ENCODE results near the gene INCA1. TPM values are rescaled to one million over a fixed set of nuclear protein-coding genes. Genes with fewer than 3 reads are reported as not detected.

Gene INCA1
- total RNA-seq, 2 donors from 2014 or later: 1.8 to 2.6 TPM

- no peak for DNase-seq
- intact Hi-C loops (cut with DNase I): no loop called here
- no peak for ATAC-seq
Measured at GRCh38 chr17:4941319-4941610, 56.1 kb downstream of the INCA1 start.

GRCh38 chr17:4940555-4941318 lies 56.6 kb downstream of the INCA1 start:
- DNase-seq (peak; percentile 85), ATAC-seq (peak; percentile 69 to 70)
- intact Hi-C loops (cut with DNase I): no loop called here

- ATAC-seq (peak; percentile 93 to 94), DNase-seq (peak; percentile 96)
- intact Hi-C loops (cut with DNase I): no loop called here
Measured at GRCh38 chr17:4939796-4940554, 57.3 kb downstream of the INCA1 start, which contains the start of the genes RNF167 and SLC25A11. Gene RNF167, plus strand, starts transcription at chr17:4940268. Its CDS starts 642 bp downstream, at chr17:4940910. Gene SLC25A11, minus strand, starts transcription at chr17:4940046. Its CDS starts 136 bp downstream, at chr17:4939910.

GRCh38 chr17:4939546-4939795 lies 57.9 kb downstream of the INCA1 start:
- intact Hi-C loops (cut with DNase I): no loop called here
- DNase-seq: peak; percentile 53
- no peak for ATAC-seq

DNA sequence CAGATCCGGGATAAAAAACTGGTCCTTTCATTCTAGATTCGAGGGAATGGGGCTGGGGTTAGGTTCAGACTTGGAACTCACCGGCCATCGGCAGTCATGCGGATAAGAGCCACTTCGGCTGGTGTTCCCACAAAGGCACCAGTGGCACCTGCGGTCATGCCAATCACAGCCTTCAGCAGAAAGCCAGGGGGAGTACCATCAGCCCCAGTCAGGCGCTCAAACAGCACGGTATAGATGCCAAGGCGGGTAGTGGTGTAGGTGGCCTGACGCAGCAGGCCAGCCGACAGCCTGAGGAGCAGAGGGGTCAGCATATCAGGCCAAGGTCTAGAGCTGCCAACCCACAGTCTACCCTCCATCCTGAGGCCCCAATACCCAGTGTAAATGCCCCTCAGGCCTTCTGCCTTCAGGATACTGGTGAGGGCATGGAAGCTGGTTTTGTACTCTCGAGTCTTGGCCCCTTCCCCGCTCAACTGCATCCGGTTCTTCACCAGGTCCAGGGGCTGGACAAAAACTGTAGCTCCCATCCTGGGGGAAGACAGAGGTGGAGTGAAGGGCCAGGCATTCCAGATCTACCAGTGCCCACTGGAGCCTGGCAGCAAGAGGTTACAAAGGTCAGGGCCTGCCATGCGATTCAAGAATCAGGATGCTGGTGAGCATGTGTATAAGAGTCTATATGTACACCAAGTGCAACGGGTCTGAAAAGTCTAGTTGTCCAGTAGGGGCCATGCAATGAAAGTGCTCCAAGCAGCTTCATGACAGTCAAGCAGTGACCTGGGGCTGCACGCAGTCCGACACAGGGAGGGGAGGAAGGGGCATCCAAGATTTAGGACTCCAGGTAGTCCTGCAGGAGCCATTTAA lies 58.4 kb downstream of the INCA1 start:
- ATAC-seq: no peak
- intact Hi-C loops (cut with DNase I): no loop called here
- DNase-seq: no peak

Small RNA genes within 50 kb of the gene (microRNA-seq; reads per million reads assigned to microRNA genes)
- 0 to 0.60 reads per million in 2 donors for gene MIR6864
- 0 to 0.54 reads per million in 2 donors for gene MIR6865

Other genes with a start within 250 kb of the INCA1 start
- gene TM4SF5, start 225.6 kb downstream of the INCA1 start, total RNA-seq: not detected
- gene VMO1, start 211.2 kb downstream of the INCA1 start, total RNA-seq: 1 to 10 TPM in 1 of 2 donors, under 1 TPM in 1; 0.81 to 1.1 TPM
- gene GLTPD2, start 208.6 kb downstream of the INCA1 start, total RNA-seq: not detected
- gene PSMB6, start 201.4 kb downstream of the INCA1 start, total RNA-seq: 100 to 1,000 TPM; 145 to 147 TPM
- 10 to 100 TPM; 14.7 to 14.9 TPM for gene PLD2, start 190.4 kb downstream of the INCA1 start, total RNA-seq
- gene MINK1, start 164.2 kb downstream of the INCA1 start, total RNA-seq: 10 to 100 TPM; 40.1 to 42.2 TPM
- 1 to 10 TPM; 1.3 to 2.3 TPM for gene C17orf107, start 98.0 kb downstream of the INCA1 start, total RNA-seq
- gene CHRNE, start 94.4 kb downstream of the INCA1 start, total RNA-seq: 100 to 1,000 TPM in 1 of 2 donors, 10 to 100 TPM in 1; 36.8 to 118 TPM
- gene GP1BA, start 65.2 kb downstream of the INCA1 start, total RNA-seq: under 1 TPM; 0.13 to 0.15 TPM
- 100 to 1,000 TPM; 166 to 175 TPM for gene SLC25A11, start 57.5 kb downstream of the INCA1 start, total RNA-seq
- gene RNF167, start 57.3 kb downstream of the INCA1 start, total RNA-seq: 10 to 100 TPM; 76.2 to 95.6 TPM
- 100 to 1,000 TPM; 254 to 303 TPM for gene PFN1, start 49.0 kb downstream of the INCA1 start, total RNA-seq
- gene ENO3, start 46.4 kb downstream of the INCA1 start, total RNA-seq: 100 to 1,000 TPM; 149 to 228 TPM
- 100 to 1,000 TPM; 113 to 128 TPM for gene SPAG7, start 29.7 kb downstream of the INCA1 start, total RNA-seq
- 10 to 100 TPM; 35.5 to 46.1 TPM for gene CAMTA2, start 9.8 kb downstream of the INCA1 start, total RNA-seq
- gene KIF1C, start 428 bp upstream of the INCA1 start, total RNA-seq: 100 to 1,000 TPM; 405 to 447 TPM
- gene SLC52A1, start 37.9 kb upstream of the INCA1 start, total RNA-seq: under 1 TPM in 1 of 2 donors, not detected in 1; 0.10 TPM
- 10 to 100 TPM in 1 of 2 donors, 1 to 10 TPM in 1; 8.6 to 12.5 TPM for gene ZFP3, start 80.9 kb upstream of the INCA1 start, total RNA-seq
- gene ZNF232, start 114.4 kb upstream of the INCA1 start, total RNA-seq: 1 to 10 TPM; 5.1 to 5.7 TPM
- gene USP6, start 118.5 kb upstream of the INCA1 start, total RNA-seq: under 1 TPM; 0.06 to 0.16 TPM
- gene ZNF594, start 194.3 kb upstream of the INCA1 start, total RNA-seq: 1 to 10 TPM; 5.7 to 6.9 TPM
- 1 to 10 TPM; 3.1 TPM for gene SCIMP, start 237.3 kb upstream of the INCA1 start, total RNA-seq